ENCODE data around the gene GIMAP4.
"Not testable (repeated sequence)": the region's sequence is repeated elsewhere in the genome, so short reads cannot be mapped to it uniquely, and the experiment has no call there.

GIMAP4 gene

DNA sequence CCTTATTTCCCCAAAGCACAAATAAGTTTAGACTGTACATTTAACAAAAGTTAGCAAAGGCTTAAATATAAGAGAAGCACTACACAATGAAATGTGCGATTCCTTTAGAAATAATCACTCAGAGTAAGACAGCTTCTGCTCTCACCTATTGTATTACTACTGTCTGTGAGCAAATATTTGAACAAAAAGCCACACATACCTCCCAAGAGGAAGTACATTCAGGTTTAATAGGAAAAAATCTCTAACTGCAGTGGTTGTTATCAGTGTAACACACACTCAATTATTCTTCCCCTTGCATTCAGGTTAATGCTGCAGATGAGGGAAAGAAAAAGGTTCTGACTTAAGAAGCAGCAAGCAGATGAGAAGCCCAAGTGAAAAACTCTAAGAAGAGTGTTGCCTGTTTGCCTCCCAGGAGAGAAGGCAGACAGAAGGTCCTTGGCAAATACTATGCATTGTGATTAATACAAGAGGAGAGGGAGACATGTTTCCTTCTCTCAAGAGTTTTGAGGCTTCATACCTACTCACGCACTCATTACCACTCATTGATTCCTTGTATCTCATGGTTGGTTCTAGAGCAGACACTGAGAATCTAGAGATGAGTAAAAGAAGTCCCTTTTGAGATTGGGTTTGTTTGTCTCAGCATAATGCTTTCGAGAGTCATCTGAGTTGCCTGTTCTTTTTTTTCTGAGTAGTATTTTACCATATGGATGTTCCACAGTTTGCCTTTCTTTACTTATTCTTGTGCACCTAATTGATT lies 13.6 kb downstream of the GIMAP4 start:
- DNase-seq (ENCODE audit: low spot score), result no peak

DNA sequence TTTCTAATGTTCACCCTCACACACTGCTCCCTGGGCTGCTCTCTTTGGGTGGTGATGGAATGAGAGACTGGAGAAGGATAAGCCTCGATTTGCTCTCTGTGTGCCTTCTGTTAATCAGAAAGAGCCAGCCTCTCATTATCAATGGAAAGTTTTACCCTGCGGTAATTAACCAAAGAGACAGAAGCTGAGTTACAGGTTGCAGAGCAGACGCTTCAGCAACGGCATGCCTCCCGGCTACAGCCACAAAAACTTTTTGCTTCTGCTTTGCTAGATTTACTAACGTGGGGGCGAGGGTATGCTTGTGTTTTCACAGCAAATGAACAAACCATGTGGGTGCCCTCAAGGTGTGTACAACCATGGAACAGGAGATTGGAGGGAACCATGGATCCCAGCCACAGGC lies 18.0 kb downstream of the GIMAP4 start:
- no peak for DNase-seq (ENCODE audit: low spot score)

- no peak for DNase-seq (ENCODE audit: low spot score)
Observed at GRCh38 chr7:150586068-150586784, 19.0 kb downstream of the GIMAP4 start.

DNA sequence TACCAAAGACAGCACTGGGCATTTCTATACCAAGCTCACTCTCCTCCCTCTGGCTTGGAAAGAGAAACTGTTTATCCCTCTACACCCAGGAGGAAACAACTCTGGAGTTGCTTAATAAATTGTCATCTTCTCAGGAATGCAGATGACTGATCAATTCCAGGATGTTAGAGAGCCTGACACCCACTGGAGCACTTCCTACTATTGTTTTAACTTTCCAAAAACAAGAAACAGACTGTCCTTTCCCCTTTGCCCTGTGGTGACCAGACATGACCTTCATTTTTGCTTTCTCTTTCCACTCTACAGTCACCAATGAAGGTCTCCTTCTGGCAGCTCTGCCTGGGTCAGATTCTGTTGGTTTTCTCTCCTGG lies 19.6 kb downstream of the GIMAP4 start:
- DNase-seq (ENCODE audit: low spot score), result no peak

- DNase-seq (ENCODE audit: low spot score), result no peak
Observed at GRCh38 chr7:150587551-150587950, 20.4 kb downstream of the GIMAP4 start.

DNA sequence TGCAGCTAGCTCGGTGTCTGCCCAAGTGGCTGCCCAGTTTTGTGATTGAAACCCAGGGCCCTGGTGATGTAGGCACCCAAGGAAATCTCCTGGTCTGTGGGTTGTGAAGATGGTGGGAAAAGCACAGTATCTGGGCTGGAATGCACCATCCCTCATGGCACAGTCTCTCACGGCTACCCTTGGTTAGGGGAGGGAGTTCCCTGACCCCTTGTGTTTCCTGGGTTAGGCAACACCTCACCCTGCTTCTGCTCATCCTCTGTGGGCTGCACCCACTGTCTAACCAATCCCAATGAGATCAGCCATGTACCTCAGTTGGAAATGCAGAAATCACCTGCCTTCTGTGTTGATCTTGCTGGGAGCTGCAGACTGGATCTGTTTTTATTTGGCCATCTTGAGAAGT lies 27.6 kb downstream of the GIMAP4 start:
- DNase-seq (ENCODE audit: low spot score), result no peak

- no peak for DNase-seq (ENCODE audit: low spot score)
Observed at GRCh38 chr7:150595361-150595760, 28.2 kb downstream of the GIMAP4 start.

DNA sequence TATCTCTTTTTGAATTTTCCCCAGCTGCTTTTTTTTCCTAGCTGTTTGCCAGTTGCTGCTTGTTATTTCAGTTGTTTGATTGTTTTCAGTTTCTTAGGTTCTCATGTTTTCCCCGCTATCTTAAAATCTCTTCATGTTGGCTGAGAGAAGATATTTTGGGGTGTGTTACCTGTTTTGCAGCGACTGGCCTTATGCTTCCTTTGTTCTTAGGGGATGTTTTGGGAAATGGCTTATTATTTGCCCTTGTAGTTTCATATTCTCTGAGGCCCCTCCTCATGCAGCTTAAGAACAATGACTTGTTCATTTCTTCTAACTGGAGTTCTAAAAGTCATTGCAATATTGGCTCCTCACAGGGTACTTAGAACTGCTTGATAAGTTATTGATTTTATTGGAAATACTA lies 36.4 kb downstream of the GIMAP4 start:
- not testable (repeated sequence) for DNase-seq (ENCODE audit: low spot score)

DNA sequence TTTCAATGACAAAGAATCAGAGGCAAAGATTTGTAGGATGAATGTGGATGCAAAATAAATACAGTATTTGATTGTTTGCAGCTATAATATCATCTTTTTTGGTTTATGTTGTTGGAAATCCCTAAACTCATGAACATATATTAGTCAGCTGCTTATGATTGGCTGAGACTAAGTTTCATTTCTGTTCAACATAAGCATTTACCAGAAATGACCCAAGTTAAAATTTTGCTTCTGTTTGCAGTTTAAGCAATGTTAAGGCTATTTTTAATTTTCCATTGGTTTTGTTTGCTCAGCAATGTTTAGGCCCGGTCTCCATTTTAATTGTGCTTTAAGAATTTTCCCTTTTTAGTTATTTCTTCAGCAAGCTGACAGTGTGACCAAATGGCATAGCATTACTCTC lies 43.0 kb downstream of the GIMAP4 start:
- DNase-seq (ENCODE audit: low spot score), result no peak

GRCh38 chr7:150612925-150613324 lies 45.7 kb downstream of the GIMAP4 start:
- no peak for DNase-seq (ENCODE audit: low spot score)

DNA sequence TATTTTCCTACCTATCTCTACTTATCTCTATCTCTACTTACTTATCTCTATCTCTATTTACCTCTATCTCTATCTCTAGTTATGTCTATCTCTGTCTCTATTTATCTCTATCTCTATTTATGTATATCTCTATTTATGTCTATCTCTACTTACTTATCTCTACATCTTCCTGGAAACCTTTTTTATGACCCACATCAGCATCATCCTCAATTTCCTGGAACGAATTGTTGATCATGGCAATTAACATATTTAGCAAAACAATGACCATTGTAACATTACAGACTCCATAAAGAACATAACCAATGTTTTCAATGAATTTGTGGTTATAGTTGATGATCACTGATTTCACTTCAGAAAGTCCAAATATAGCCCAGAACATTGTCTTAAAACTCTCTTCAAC lies 46.7 kb downstream of the GIMAP4 start:
- no peak for DNase-seq (ENCODE audit: low spot score)

GRCh38 chr7:150614426-150614825 lies 47.2 kb downstream of the GIMAP4 start:
- not testable (repeated sequence) for DNase-seq (ENCODE audit: low spot score)

GRCh38 chr7:150615221-150615755 lies 48.1 kb downstream of the GIMAP4 start:
- DNase-seq (ENCODE audit: low spot score), result not testable (repeated sequence)

DNA sequence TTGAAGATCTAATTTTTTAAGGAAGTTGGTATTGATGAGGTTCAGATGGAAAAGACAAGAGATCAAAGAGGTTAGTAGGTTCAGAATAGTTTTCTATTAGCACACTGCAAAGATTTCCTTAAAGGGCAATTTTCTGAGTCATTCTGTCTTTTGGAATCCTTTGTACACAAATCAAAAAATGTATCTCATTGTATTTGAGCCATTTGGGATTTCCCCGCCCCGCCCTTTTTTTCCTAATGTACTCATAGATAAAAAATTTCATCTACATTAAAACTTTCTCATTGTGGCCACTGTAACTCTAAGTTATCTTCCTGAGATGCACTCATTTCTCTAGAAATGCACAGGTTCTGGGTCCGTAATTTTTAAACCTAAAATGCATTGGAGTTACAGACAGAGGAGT lies 52.9 kb downstream of the GIMAP4 start:
- DNase-seq (ENCODE audit: low spot score), result no peak

DNA sequence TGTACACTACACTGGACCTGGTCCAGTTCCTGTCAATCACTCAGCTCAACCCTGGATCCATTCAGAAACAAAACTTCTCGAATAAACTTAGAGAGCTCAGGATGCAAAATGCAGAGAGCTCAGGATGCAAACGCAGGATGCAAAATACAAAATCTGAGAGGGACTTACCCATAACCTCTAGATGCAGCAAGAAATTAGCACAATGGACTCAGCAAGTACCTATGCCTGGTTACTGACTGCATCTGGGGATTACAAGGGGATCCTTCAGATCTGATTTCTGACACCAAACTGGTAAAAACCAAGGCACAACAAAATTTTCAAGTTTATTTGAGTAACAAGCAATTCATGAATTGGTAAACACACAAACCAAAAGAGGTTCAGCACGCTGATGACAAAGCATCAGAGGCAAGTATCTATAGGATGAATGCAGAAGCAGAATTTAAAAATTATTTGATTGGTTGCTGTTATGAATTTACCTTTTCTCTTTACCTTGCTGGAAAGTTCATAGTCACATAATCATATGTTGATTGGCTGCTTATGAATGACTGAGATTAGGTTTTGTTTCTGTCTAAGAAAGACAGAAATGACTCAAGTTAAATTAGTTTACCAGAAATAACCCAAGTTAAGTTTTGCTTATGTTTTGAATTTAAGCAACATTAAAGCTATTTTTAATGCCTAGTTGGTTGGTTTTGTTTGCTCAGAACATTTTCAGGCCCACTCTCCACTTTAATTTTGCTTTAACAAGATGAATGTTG lies 53.6 kb downstream of the GIMAP4 start:
- no peak for DNase-seq (ENCODE audit: low spot score)

- DNase-seq (ENCODE audit: low spot score), result no peak
Observed at GRCh38 chr7:150621376-150621775, 54.2 kb downstream of the GIMAP4 start.
